HEK293T (cell line): ENCODE measurements around the gene KCNT1.

Experiments
- ARNT ChIP-seq: fragments of 450-650 bp; IDR thresholded peaks from 2 replicates; pipeline ENCODE4 v1.6.1; 2017; ENCODE audit warnings: mild to moderate bottlenecking
- BHLHE40 ChIP-seq: fragments of 450-650 bp; IDR thresholded peaks from 2 replicates; pipeline ENCODE4 v1.6.1; 2016; ENCODE audit warnings: mild to moderate bottlenecking, moderate library complexity, borderline replicate concordance
- FOXA1 ChIP-seq: fragments of 450-650 bp; IDR thresholded peaks from 2 replicates; pipeline ENCODE4 v1.6.1; 2016; ENCODE audit warnings: mild to moderate bottlenecking
- FOXK2 ChIP-seq: fragments of 450-650 bp; IDR thresholded peaks from 2 replicates; pipeline ENCODE4 v1.6.1; 2016; ENCODE audit warnings: mild to moderate bottlenecking
- FOXM1 ChIP-seq: fragments of 450-650 bp; IDR thresholded peaks from 2 replicates; pipeline ENCODE4 v1.6.1; 2017; ENCODE audit warnings: mild to moderate bottlenecking, borderline replicate concordance
- PKNOX1 ChIP-seq: fragments of 450-650 bp; IDR thresholded peaks from 2 replicates; pipeline ENCODE4 v1.6.1; 2016
- SP1 ChIP-seq: fragments of 450-650 bp; IDR thresholded peaks from 2 replicates; pipeline ENCODE4 v1.6.1; 2017
- SUZ12 ChIP-seq: fragments of 450-650 bp; IDR thresholded peaks from 2 replicates; pipeline ENCODE4 v1.6.1; 2016; ENCODE audit warnings: mild to moderate bottlenecking
- TARDBP ChIP-seq: fragments of 450-650 bp; IDR thresholded peaks from 2 replicates; pipeline ENCODE4 v1.6.1; 2016
- ZNF384 ChIP-seq: fragments of 450-650 bp; IDR thresholded peaks from 2 replicates; pipeline ENCODE4 v1.6.1; 2016

GRCh38 chr9:135770771-135771170, 68.8 kb downstream of the KCNT1 start:
- no peak for TF ChIP-seq SUZ12
- no peak for TF ChIP-seq FOXK2
- TF ChIP-seq PKNOX1, result no peak
- no peak for TF ChIP-seq SP1
- TF ChIP-seq ARNT, result no peak
- TF ChIP-seq ZNF384, result no peak
- no peak for TF ChIP-seq FOXM1
- no peak for TF ChIP-seq TARDBP
- no peak for TF ChIP-seq BHLHE40
- TF ChIP-seq FOXA1, result no peak
